ENCODE results near the gene INPP5E.

The INPP5E gene

GRCh38 chr9:136454026-136454796 lies 14.6 kb upstream of the INPP5E start:
- no peaks in the 10 kb centered on the region for H3K27me3 ChIP-seq (ENCODE audit: insufficient read depth, low read length)
- no peaks in the 10 kb centered on the region for H4K20me1 ChIP-seq (ENCODE audit: insufficient read depth, low read length)
- H3K36me3 ChIP-seq (ENCODE audit: insufficient read depth, low read length), result peaks cover 86% of the 10 kb centered on the region
- H2AFZ ChIP-seq (ENCODE audit: low read length), result no peak overlapping the region
- no peaks in the 10 kb centered on the region for H3K9me2 ChIP-seq (ENCODE audit: low read depth, low read length)
- no peak overlapping the region for H3K9ac ChIP-seq (ENCODE audit: low read length)
- H3K27ac ChIP-seq (ENCODE audit: low read depth, low read length, poor library complexity, severe bottlenecking), result no peak overlapping the region
- H3K4me3 ChIP-seq (ENCODE audit: low read depth, low read length, poor library complexity, severe bottlenecking), result no peak overlapping the region
- no peaks in the 10 kb centered on the region for H3K9me3 ChIP-seq (ENCODE audit: low read length)
- H3K4me1 ChIP-seq (ENCODE audit: insufficient read depth, low read length, severe bottlenecking), result no peaks in the 10 kb centered on the region
- TF ChIP-seq EZH2 (IDR thresholded peaks at IDR 0.05; ENCODE audit: borderline replicate concordance, low read length), result no peak
- TF ChIP-seq CTCF (IDR thresholded peaks at IDR 0.05; ENCODE audit: low read length), result no peak
- no peak overlapping the region for H3K4me2 ChIP-seq (ENCODE audit: low read length)
- H3K79me2 ChIP-seq (ENCODE audit: insufficient read depth, low read length), result no peaks in the 10 kb centered on the region
- H3F3A ChIP-seq (ENCODE audit: insufficient read depth, low read length), result no peaks in the 10 kb centered on the region

GRCh38 chr9:136453326-136453725 lies 13.7 kb upstream of the INPP5E start:
- H3K36me3 ChIP-seq (ENCODE audit: insufficient read depth, low read length), result peaks cover 84% of the 10 kb centered on the region
- no peaks in the 10 kb centered on the region for H3K27me3 ChIP-seq (ENCODE audit: insufficient read depth, low read length)
- H3K4me1 ChIP-seq (ENCODE audit: insufficient read depth, low read length, severe bottlenecking), result no peaks in the 10 kb centered on the region
- no peak overlapping the region for H3K4me3 ChIP-seq (ENCODE audit: low read depth, low read length, poor library complexity, severe bottlenecking)
- H3K9me3 ChIP-seq (ENCODE audit: low read length), result no peaks in the 10 kb centered on the region
- H4K20me1 ChIP-seq (ENCODE audit: insufficient read depth, low read length), result no peaks in the 10 kb centered on the region
- H3K79me2 ChIP-seq (ENCODE audit: insufficient read depth, low read length), result no peaks in the 10 kb centered on the region
- TF ChIP-seq EZH2 (IDR thresholded peaks at IDR 0.05; ENCODE audit: borderline replicate concordance, low read length) (no peak), CTCF (IDR thresholded peaks at IDR 0.05; ENCODE audit: low read length) (no peak)
- H3K27ac ChIP-seq (ENCODE audit: low read depth, low read length, poor library complexity, severe bottlenecking), result no peak overlapping the region
- no peak overlapping the region for H2AFZ ChIP-seq (ENCODE audit: low read length)
- H3K4me2 ChIP-seq (ENCODE audit: low read length), result no peak overlapping the region
- no peaks in the 10 kb centered on the region for H3F3A ChIP-seq (ENCODE audit: insufficient read depth, low read length)
- no peaks in the 10 kb centered on the region for H3K9me2 ChIP-seq (ENCODE audit: low read depth, low read length)
- no peak overlapping the region for H3K9ac ChIP-seq (ENCODE audit: low read length)

GRCh38 chr9:136451221-136451877 lies 11.7 kb upstream of the INPP5E start:
- no peaks in the 10 kb centered on the region for H4K20me1 ChIP-seq (ENCODE audit: insufficient read depth, low read length)
- no peak overlapping the region for H3K4me2 ChIP-seq (ENCODE audit: low read length)
- no peak overlapping the region for H3K9ac ChIP-seq (ENCODE audit: low read length)
- no peak overlapping the region for H2AFZ ChIP-seq (ENCODE audit: low read length)
- H3K27ac ChIP-seq (ENCODE audit: low read depth, low read length, poor library complexity, severe bottlenecking), result no peak overlapping the region
- H3K9me3 ChIP-seq (ENCODE audit: low read length), result no peaks in the 10 kb centered on the region
- H3K79me2 ChIP-seq (ENCODE audit: insufficient read depth, low read length), result no peaks in the 10 kb centered on the region
- TF ChIP-seq CTCF (IDR thresholded peaks at IDR 0.05; ENCODE audit: low read length) (no peak), EZH2 (IDR thresholded peaks at IDR 0.05; ENCODE audit: borderline replicate concordance, low read length) (no peak)
- no peak overlapping the region for H3K4me3 ChIP-seq (ENCODE audit: low read depth, low read length, poor library complexity, severe bottlenecking)
- H3F3A ChIP-seq (ENCODE audit: insufficient read depth, low read length), result no peaks in the 10 kb centered on the region
- peaks cover 84% of the 10 kb centered on the region for H3K36me3 ChIP-seq (ENCODE audit: insufficient read depth, low read length)
- no peaks in the 10 kb centered on the region for H3K4me1 ChIP-seq (ENCODE audit: insufficient read depth, low read length, severe bottlenecking)
- no peaks in the 10 kb centered on the region for H3K9me2 ChIP-seq (ENCODE audit: low read depth, low read length)
- no peaks in the 10 kb centered on the region for H3K27me3 ChIP-seq (ENCODE audit: insufficient read depth, low read length)
